Measurements from ENCODE around the gene ZDHHC20.

The ZDHHC20 gene

DNA sequence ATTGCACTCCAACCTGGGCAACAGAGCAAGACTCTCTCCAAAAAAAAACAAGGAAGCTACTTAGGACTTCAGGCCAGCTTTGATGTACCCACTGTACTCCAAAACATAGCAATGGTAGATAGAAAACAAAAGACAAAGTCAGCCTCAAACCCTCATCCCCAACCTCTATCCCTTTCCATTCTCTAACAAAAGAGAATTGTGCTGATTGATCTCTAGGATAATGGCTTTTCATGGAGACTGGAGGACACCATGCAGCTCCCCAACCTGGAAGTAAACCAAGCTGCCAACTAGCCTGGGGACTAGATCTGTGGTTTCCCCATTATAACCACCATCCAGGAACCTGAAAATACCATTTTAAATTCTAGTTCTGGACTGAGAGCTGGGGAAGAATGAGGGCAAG lies 4.3 kb upstream of the ZDHHC20 start:
- no peak overlapping the region for H3K4me3 ChIP-seq (ENCODE audit: low read length)
- TF ChIP-seq, protein P1, sequence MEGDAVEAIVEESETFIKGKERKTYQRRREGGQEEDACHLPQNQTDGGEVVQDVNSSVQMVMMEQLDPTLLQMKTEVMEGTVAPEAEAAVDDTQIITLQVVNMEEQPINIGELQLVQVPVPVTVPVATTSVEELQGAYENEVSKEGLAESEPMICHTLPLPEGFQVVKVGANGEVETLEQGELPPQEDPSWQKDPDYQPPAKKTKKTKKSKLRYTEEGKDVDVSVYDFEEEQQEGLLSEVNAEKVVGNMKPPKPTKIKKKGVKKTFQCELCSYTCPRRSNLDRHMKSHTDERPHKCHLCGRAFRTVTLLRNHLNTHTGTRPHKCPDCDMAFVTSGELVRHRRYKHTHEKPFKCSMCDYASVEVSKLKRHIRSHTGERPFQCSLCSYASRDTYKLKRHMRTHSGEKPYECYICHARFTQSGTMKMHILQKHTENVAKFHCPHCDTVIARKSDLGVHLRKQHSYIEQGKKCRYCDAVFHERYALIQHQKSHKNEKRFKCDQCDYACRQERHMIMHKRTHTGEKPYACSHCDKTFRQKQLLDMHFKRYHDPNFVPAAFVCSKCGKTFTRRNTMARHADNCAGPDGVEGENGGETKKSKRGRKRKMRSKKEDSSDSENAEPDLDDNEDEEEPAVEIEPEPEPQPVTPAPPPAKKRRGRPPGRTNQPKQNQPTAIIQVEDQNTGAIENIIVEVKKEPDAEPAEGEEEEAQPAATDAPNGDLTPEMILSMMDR (IDR thresholded peaks at IDR 0.05; ENCODE audit: insufficient read depth, low read depth, low read length, missing control alignments), result no peak
- no peak for DNase-seq (ENCODE audit: low read depth)

DNA sequence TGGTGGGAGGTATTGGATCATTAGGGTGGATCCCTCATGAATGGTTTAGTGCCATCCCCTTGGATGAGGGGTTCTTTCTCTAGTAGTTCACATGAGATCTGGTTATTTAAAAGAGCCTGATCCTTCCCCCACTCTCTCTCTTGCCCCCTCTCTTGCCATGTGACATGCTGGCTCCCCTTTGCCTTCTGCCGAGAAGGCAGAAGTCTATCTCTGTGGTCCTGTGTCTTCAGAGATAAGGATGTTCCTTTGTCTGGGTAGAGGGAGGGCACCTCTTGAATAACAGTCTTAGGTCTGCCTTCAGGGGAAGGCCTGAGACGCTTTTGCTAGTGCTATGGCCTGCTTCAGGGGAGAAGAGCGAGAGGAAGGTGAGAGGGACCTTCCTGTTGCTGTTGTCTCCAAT lies 2.0 kb upstream of the ZDHHC20 start:
- no peak overlapping the region for H3K4me3 ChIP-seq (ENCODE audit: low read length)
- no peak for DNase-seq (ENCODE audit: low read depth)
- TF ChIP-seq, protein P1 (IDR thresholded peaks at IDR 0.05; ENCODE audit: insufficient read depth, low read depth, low read length, missing control alignments), result no peak

DNA sequence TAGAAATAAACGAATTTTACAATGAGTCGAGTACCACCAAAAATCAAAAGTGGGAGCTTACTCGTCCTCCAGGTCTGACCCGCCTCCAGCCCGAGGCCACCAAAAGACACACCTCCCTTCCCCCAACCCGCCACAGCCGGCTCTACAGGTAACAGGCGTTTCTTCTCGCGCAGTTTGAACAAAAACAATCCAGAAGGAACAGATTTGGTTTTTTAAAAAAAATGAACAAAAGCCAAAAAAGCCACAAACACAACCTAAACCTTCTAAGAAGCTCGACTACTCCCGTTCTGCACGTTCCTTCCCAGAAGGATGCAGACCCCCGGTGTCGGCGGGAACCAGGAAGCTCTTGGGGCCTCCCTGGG lies 671 bp downstream of the ZDHHC20 start:
- TF ChIP-seq, protein P1 (IDR thresholded peaks at IDR 0.05; ENCODE audit: insufficient read depth, low read depth, low read length, missing control alignments), result no peak
- DNase-seq (ENCODE audit: low read depth), result peak; percentile 71
- peak overlapping the region; percentile 80 for H3K4me3 ChIP-seq (ENCODE audit: low read length)

DNA sequence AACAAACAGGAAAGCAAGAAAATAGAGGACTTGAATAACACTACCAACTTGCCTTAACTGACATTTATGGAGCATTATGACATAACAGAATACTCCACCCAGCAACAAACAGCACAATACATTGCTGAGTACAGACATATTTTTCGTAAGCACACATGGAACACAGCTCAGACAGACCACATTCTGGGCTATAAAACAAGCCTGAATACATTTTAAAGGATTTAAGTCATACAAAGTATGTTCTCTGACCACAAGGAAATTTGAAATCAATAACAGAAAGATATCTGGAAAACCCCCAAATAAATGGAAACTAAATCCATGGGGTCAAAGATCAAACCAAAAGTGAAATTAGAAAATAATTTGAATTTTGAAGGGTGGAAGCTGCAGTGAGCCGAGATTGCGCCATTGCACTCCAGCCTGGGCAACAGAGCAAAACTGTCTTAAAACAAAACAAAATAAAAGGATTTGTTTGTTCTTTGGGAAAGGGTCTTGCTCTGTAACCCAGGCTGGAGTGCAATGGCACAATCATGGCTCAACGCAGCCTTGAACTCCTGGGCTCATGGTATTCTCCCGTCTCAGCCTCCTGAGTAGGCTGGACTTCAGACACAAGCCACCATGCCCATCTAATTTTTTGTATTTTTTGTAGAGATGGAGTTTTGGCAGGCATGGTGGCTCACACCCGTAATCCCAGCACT lies 5.6 kb downstream of the ZDHHC20 start:
- TF ChIP-seq, protein P1 (IDR thresholded peaks at IDR 0.05; ENCODE audit: insufficient read depth, low read depth, low read length, missing control alignments), result no peak
- no peak overlapping the region for H3K4me3 ChIP-seq (ENCODE audit: low read length)
- no peak for DNase-seq (ENCODE audit: low read depth)

DNA sequence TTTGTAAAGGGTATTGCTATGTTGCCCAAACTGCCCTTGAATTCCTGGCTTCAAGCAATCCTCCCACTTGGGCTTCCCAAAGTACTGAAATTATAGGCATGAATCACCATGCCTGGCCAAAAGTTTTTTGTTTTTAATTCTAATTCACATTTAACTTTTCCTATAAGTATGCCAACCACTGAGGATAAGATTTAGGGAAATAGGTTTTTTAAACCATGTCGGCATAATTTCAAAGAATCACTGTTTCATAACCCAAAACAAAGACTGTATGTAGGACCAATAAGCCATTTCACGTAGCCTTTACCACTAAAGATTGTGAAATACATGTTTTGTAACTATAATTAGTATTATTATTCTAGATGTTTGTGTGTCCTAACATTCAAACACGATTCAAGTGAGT lies 8.2 kb downstream of the ZDHHC20 start:
- DNase-seq (ENCODE audit: low read depth), result no peak
- TF ChIP-seq, protein P1 (IDR thresholded peaks at IDR 0.05; ENCODE audit: insufficient read depth, low read depth, low read length, missing control alignments), result no peak
- H3K4me3 ChIP-seq (ENCODE audit: low read length), result no peak overlapping the region

DNA sequence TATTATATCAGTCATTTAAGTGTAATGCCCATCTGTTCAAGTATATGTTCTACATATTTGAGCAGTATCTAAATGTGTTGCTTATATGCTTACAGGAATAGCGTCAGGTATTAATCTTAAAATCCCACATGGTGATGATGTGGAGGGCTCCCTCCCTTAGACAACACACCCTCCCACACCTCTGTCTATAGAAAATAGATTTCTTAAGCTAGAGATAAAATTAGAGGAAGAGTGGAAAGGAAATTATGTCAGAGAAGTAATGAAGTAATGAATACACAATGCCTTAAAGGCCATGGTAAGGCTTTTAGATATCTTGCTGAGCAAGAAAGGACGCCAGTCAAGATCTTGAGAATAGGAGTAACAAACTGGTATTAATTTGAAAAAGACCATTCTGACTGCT lies 12.4 kb downstream of the ZDHHC20 start:
- TF ChIP-seq, protein P1 (IDR thresholded peaks at IDR 0.05; ENCODE audit: insufficient read depth, low read depth, low read length, missing control alignments), result no peak
- no peak overlapping the region for H3K4me3 ChIP-seq (ENCODE audit: low read length)

DNA sequence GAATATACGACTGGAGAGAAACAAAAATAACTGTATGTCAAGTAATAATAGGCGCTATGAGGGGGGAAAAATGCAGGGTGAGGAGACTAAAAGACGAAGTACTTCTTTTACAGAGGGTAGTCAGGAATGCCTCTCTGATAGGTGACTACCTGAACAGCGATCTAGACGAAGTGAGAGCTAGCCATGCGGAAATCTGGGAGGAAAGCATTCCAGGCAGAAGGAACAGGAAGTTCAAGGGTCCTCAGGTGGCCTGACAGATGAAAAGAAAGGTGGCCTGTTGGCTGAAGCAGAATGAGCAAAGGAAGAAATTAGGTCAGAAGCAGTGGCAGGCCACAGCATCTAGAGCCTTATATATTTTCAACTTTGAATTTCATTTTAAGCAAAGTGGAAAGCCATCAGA lies 13.3 kb downstream of the ZDHHC20 start:
- TF ChIP-seq, protein P1 (IDR thresholded peaks at IDR 0.05; ENCODE audit: insufficient read depth, low read depth, low read length, missing control alignments), result no peak
- no peak for DNase-seq (ENCODE audit: low read depth)
- no peak overlapping the region for H3K4me3 ChIP-seq (ENCODE audit: low read length)

More for the DNA sequence above, 12.4 kb downstream of the ZDHHC20 start:
- no peak for DNase-seq (ENCODE audit: low read depth)
